GM12874 (cell line): ENCODE results near the gene CORO1C.

Experiments
- CTCF ChIP-seq: IDR thresholded peaks from 2 replicates; pipeline ENCODE4 v1.5.1; 2011; ENCODE audit warnings: low read depth, mild to moderate bottlenecking, control low read depth, low read length, moderate library complexity; ENCODE audit not compliant: insufficient read depth

CORO1C gene

DNA sequence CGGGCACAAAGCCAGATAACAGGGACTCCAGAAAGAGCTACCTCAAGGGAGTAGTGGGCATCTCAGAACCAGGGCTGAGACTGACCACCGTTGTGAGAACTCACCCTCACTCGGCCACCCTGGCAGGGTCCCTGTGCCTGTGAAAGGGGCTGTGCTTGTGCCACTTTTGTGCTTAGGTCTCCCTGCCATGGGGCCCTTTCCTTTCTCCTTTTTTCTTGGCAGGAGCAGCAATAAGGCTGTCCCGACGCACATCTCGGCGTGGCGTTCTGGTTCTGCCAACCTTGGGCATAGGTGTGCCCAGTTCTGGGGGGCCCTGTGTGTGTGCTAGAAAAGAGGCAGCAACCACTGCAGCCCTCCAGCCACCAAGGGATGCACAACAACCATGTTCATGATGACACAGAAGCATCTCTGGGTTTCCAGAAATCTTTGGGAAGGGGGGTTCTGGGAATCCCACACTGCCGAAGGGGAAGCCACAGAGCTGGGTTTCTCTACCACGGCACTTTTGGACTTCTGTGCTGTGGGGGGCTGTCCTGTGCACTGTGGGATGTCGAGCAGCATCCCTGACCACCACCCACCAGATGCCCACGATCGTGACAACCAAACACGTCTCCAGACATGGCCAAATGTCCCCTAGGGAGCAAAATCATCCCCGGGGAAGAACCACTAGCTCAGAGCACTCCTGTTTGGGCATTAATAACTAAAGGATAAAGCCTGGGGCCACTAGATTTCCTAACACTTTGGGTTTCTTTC lies 120.3 kb downstream of the CORO1C start:
- no peak for TF ChIP-seq CTCF

DNA sequence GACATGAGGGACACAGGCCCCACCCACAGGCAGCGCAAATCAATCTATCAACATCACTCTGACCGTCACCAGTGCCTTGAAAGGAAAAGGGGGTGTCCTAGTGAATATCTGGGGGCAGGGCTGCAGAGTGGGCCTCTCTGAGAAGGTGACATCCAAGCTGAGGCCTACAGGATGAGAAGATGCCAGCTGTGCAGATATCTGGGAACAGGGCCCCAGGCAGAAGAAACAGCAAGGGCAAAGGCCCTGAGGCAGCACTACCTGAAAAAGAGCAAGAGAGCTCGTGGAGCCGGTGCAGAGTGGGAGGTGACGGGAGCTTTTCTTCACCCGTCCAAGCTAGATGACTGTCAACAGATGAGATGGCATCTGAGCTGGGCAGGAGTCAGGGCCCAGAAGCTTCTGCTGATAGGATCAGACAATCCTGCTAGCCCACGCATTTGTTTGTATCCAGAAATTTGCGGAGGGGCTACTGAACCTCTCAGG lies 120.9 kb downstream of the CORO1C start:
- no peak for TF ChIP-seq CTCF

GRCh38 chr12:108609537-108610335 lies 121.6 kb downstream of the CORO1C start:
- TF ChIP-seq CTCF, result no peak

DNA sequence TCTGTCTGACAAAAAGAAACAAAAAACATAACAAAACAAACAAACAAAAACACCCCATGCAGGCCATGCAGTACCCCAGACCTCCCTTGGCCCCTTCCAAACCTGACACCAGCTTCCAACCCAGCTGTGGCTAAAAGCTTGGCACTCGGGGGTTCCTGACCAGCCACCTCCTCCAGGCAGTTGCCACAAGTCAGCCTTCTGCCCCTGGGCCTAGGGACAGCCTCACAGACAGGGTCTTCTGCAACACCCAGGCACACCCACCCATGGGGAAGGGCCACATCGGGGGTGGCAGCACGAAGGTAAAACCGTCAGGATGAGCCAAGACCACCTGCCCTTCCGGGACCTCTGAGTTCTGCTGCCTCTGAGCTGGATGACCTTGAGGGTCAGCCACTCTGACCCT lies 122.7 kb downstream of the CORO1C start:
- no peak for TF ChIP-seq CTCF

GRCh38 chr12:108607981-108608600 lies 123.2 kb downstream of the CORO1C start:
- no peak for TF ChIP-seq CTCF

DNA sequence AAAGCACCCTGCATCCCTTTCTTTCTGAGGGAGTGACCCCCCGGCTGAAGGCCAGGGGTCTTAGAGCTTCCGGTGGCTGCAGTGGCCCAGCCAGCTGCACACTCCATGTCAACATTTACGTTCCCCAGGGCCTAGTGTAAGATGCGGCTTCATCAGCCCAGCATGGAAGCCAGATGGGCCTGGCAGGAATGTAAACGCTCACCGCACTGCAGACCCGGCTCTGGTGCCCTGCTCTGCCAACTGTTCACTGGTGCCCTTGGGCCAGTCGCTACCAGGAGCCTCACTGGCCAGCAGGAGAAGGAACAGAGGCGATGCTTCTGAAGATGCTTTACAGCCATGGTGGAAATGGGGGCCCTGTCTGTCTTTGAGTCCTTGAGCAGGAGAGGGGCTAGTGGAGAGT lies 124.8 kb downstream of the CORO1C start:
- TF ChIP-seq CTCF, result no peak
